Measurements from ENCODE around the gene PCGF2.

Gene PCGF2

DNA sequence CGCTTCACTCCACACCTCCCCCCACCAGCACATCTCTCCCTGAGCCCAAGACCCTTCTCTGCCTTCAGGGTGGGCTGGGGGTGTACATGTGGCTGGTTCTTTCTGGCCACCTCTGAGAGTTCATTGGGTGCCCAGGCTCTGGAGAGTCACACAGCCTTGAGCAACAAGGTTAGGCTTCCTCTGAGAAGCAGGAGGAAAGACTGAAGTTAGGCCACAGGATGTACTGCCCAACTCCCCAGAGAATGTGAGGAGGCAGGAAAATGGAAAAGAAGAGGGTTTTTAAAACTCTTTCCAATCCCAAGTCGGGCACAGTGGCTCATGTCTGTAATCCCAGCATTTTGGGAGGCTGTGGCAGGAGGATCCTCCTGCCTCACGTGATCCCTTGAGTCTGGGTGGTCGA lies 7.3 kb downstream of the PCGF2 start:
- peak; percentile 12 for DNase-seq (ENCODE audit: low spot score)
- TF ChIP-seq, protein P1, sequence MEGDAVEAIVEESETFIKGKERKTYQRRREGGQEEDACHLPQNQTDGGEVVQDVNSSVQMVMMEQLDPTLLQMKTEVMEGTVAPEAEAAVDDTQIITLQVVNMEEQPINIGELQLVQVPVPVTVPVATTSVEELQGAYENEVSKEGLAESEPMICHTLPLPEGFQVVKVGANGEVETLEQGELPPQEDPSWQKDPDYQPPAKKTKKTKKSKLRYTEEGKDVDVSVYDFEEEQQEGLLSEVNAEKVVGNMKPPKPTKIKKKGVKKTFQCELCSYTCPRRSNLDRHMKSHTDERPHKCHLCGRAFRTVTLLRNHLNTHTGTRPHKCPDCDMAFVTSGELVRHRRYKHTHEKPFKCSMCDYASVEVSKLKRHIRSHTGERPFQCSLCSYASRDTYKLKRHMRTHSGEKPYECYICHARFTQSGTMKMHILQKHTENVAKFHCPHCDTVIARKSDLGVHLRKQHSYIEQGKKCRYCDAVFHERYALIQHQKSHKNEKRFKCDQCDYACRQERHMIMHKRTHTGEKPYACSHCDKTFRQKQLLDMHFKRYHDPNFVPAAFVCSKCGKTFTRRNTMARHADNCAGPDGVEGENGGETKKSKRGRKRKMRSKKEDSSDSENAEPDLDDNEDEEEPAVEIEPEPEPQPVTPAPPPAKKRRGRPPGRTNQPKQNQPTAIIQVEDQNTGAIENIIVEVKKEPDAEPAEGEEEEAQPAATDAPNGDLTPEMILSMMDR (IDR thresholded peaks at IDR 0.05; ENCODE audit: extremely low read depth, missing control alignments) = no peak

GRCh38 chr17:38740044-38740443 lies 8.1 kb downstream of the PCGF2 start:
- TF ChIP-seq, protein P1 (IDR thresholded peaks at IDR 0.05; ENCODE audit: extremely low read depth, missing control alignments) = no peak
- no peak for DNase-seq (ENCODE audit: low spot score)

- DNase-seq (ENCODE audit: low spot score) = no peak
- TF ChIP-seq, protein P1 (IDR thresholded peaks at IDR 0.05; ENCODE audit: extremely low read depth, missing control alignments) = no peak
Measured at GRCh38 chr17:38739305-38739704, 8.8 kb downstream of the PCGF2 start.

DNA sequence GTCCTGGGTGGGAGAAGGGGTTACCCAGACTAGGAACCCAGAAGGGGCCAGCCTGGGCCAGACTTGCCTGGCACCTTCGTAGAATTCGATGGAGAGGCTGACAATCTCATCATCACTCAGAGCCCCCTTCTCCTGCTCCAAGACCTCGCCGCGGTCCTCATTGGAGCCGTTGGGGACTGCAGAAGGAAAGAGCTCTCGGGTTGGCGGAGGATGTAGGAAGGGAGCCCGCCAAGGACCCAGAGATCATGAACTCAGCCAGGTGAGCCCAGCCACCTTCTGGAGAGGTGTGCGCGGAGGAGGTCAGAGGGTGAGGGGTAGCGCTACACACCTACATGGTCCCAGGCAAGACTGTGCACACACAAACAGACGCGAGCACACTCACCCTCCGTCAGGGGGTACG lies 9.4 kb downstream of the PCGF2 start:
- TF ChIP-seq, protein P1 (IDR thresholded peaks at IDR 0.05; ENCODE audit: extremely low read depth, missing control alignments) = no peak
- no peak for DNase-seq (ENCODE audit: low spot score)

DNA sequence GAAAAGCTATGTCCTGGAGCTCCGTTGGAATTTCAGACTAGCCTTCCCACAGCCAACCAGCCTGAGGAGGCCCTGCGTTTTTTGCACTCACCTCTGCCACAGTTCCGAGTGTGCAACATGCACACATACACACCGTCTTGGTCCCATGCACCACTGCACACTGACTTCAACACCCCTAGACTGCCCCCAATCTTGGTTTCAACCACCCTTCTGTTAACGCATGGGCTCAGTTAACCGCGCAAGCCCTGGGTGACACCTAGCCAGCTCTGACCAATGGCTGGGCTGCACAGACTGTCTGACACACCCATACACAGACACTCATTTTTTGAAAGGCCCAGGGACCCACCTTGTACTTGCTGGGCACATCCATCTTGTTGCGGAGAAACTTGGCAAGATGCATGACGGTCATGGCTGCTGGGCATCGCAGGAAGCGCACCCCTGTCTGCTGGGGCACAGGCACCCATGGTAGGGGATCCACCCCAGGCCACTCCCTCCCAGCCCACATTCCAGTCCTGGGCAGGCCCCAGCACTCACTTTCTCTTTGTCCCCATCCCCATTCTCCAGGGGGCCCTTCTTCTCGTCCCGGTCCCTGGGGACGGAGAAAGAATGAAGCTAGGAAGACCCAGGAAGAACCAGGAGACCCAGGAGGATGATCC lies 10.0 kb downstream of the PCGF2 start:
- TF ChIP-seq, protein P1 (IDR thresholded peaks at IDR 0.05; ENCODE audit: extremely low read depth, missing control alignments) = no peak
- DNase-seq (ENCODE audit: low spot score) = no peak

DNA sequence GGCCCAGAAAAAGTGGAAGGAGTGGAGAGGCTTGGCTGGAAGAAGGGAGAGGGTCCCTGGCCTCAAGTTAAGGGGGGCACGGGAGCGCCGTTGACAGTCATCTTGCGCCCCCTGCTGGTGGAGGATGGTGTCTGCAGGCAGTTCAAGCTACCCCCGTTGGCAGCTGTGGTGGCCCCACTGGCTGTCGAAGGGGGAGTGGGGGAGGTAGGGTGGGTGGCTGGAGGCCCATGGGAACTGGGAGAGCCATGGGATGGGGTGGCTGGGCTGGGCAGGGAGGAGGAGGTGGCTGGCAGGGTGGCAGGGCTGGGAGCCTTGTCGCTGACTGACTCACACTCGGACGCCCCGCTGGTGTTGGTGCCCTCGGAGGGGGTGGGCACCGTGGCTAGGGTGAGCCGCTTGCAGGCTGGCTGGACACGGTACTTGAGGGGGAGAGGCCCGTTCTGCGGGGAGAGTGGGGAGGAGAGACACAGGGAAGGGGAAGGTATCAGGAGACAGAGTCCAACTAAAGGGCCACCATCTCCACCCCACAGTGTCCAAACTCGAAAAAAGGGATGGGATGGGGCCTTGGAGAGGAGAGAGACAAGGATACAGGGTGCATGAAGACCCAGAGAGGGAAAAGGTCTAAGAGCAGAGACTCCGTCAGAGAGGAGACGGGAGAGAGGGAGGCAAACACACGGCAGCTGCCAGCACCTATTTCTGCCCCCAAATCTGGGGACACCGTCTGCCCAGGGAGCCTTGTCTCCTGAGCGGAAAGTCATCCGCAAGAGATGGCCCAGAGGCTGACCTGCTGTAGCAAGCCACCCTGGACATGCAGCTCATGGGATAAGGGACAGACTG lies 12.8 kb downstream of the PCGF2 start:
- TF ChIP-seq, protein P1 (IDR thresholded peaks at IDR 0.05; ENCODE audit: extremely low read depth, missing control alignments) = peak; percentile 88
- DNase-seq (ENCODE audit: low spot score) = peak; percentile 87
